PFSK-1 (cell line): Measurements from ENCODE around the gene HS6ST3.

Source experiments
- SIN3A ChIP-seq: IDR thresholded peaks from 2 replicates; pipeline ENCODE4 v1.6.1; 2012; ENCODE audit warnings: mild to moderate bottlenecking, low read length, moderate library complexity, borderline replicate concordance; ENCODE audit not compliant: insufficient read depth
- TAF1 ChIP-seq: IDR thresholded peaks from 2 replicates; pipeline ENCODE4 v1.6.1; 2012; ENCODE audit warnings: low read length, control low read depth, borderline replicate concordance; ENCODE audit not compliant: insufficient read depth
- TF ChIP-seq, protein P1 (sequence below), 2 experiments: IDR thresholded peaks; 2 replicates each; pipeline versions ENCODE4 v1.6.1 to v1.8.0; 2011 to 2012; ENCODE audit warnings: low read depth in 2 of 2, low read length in 2 of 2, control low read depth in 1 of 2, inconsistent platforms in 1 of 2, mild to moderate bottlenecking in 1 of 2, moderate library complexity in 1 of 2; ENCODE audit not compliant: insufficient read depth in 1 of 2

DNA sequence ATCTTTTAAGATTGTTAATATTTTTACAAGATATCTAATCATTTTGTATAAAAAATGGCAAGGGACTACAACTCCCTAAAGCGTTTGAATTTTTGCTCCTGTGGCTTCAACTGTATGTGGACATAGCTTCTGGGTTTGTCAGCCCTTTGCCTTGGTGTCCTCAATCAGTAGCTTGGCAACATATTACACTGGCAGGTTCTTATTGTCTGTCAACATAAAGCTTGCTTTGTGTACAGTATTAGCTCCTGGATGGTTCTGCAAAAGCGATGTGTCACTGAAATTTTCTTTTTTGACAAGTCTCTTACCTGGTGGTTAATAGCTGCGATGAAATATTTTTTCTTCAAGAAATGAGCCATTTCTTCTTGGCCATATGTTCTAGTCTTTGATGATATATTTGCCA lies 190.0 kb downstream of the HS6ST3 start:
- TF ChIP-seq TAF1 (no peak), SIN3A (no peak)
- TF ChIP-seq, protein P1, sequence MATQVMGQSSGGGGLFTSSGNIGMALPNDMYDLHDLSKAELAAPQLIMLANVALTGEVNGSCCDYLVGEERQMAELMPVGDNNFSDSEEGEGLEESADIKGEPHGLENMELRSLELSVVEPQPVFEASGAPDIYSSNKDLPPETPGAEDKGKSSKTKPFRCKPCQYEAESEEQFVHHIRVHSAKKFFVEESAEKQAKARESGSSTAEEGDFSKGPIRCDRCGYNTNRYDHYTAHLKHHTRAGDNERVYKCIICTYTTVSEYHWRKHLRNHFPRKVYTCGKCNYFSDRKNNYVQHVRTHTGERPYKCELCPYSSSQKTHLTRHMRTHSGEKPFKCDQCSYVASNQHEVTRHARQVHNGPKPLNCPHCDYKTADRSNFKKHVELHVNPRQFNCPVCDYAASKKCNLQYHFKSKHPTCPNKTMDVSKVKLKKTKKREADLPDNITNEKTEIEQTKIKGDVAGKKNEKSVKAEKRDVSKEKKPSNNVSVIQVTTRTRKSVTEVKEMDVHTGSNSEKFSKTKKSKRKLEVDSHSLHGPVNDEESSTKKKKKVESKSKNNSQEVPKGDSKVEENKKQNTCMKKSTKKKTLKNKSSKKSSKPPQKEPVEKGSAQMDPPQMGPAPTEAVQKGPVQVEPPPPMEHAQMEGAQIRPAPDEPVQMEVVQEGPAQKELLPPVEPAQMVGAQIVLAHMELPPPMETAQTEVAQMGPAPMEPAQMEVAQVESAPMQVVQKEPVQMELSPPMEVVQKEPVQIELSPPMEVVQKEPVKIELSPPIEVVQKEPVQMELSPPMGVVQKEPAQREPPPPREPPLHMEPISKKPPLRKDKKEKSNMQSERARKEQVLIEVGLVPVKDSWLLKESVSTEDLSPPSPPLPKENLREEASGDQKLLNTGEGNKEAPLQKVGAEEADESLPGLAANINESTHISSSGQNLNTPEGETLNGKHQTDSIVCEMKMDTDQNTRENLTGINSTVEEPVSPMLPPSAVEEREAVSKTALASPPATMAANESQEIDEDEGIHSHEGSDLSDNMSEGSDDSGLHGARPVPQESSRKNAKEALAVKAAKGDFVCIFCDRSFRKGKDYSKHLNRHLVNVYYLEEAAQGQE (IDR thresholded peaks at IDR 0.05; ENCODE audit: insufficient read depth in 1 of 2, low read depth in 2 of 2, low read length in 2 of 2): no peak
